Measurements from ENCODE around the gene IGSF5.

The IGSF5 gene

GRCh38 chr21:39822042-39822441, 77.1 kb downstream of the IGSF5 start:
- DNase-seq (ENCODE audit: low read depth in 2 of 2): no peak

GRCh38 chr21:39825250-39825649, 80.3 kb downstream of the IGSF5 start:
- no peak for DNase-seq (ENCODE audit: low read depth in 2 of 2)

GRCh38 chr21:39834543-39834942, 89.6 kb downstream of the IGSF5 start:
- DNase-seq (ENCODE audit: low read depth in 2 of 2): no peak

GRCh38 chr21:39837861-39838359, 92.9 kb downstream of the IGSF5 start:
- no peak for DNase-seq (ENCODE audit: low read depth in 2 of 2)

- no peak for DNase-seq (ENCODE audit: low read depth in 2 of 2)
These were observed 95.6 kb downstream of the IGSF5 start for GRCh38 chr21:39840373-39841097.

GRCh38 chr21:39842741-39843459, 97.9 kb downstream of the IGSF5 start:
- no peak for DNase-seq (ENCODE audit: low read depth in 2 of 2)

- DNase-seq (ENCODE audit: low read depth in 2 of 2): no peak
These were observed 98.5 kb downstream of the IGSF5 start for GRCh38 chr21:39843483-39843882.

- DNase-seq (ENCODE audit: low read depth in 2 of 2): no peak
These were observed 98.9 kb downstream of the IGSF5 start for GRCh38 chr21:39843916-39844315.

GRCh38 chr21:39845571-39846130, 100.7 kb downstream of the IGSF5 start:
- DNase-seq (ENCODE audit: low read depth in 2 of 2): no peak

- no peak for DNase-seq (ENCODE audit: low read depth in 2 of 2)
These were observed 102.9 kb downstream of the IGSF5 start for GRCh38 chr21:39847877-39848276.

- DNase-seq (ENCODE audit: low read depth in 2 of 2): no peak
These were observed 104.2 kb downstream of the IGSF5 start for GRCh38 chr21:39849014-39849655.

GRCh38 chr21:39850333-39850732, 105.3 kb downstream of the IGSF5 start:
- no peak for DNase-seq (ENCODE audit: low read depth in 2 of 2)

GRCh38 chr21:39851002-39851618, 106.1 kb downstream of the IGSF5 start:
- DNase-seq (ENCODE audit: low read depth in 2 of 2): no peak
